GM18498 (cell line): ENCODE measurements around the gene MAP2K5.
"Not testable (repeated sequence)": the region's sequence is repeated elsewhere in the genome, so short reads cannot be mapped to it uniquely, and the experiment has no call there.

Experiments used
- ATAC-seq: cut with Tn5 transposase; IDR thresholded peaks from one replicate; pipeline ENCODE4 v1.9.1; 2021; ENCODE audit warnings: mild to moderate bottlenecking, moderate library complexity; ENCODE audit not compliant: unreplicated experiment

MAP2K5 gene

GRCh38 chr15:67590191-67590590 is 47.7 kb downstream of the MAP2K5 start:
- ATAC-seq = no peak

- no peak for ATAC-seq
These were observed 49.7 kb downstream of the MAP2K5 start for GRCh38 chr15:67592245-67592644.

- ATAC-seq = no peak
These were observed 51.1 kb downstream of the MAP2K5 start for GRCh38 chr15:67593562-67593961.

GRCh38 chr15:67594770-67595169 is 52.3 kb downstream of the MAP2K5 start:
- no peak for ATAC-seq

GRCh38 chr15:67595572-67595971 is 53.1 kb downstream of the MAP2K5 start:
- no peak for ATAC-seq

GRCh38 chr15:67601073-67601472 is 58.6 kb downstream of the MAP2K5 start:
- ATAC-seq = no peak

GRCh38 chr15:67603063-67603462 is 60.6 kb downstream of the MAP2K5 start:
- no peak for ATAC-seq

GRCh38 chr15:67605871-67606270 is 63.4 kb downstream of the MAP2K5 start:
- no peak for ATAC-seq

- ATAC-seq = no peak
These were observed 64.2 kb downstream of the MAP2K5 start for GRCh38 chr15:67606742-67607141.

GRCh38 chr15:67607329-67607728 is 64.8 kb downstream of the MAP2K5 start:
- ATAC-seq = no peak

- ATAC-seq = no peak
These were observed 65.6 kb downstream of the MAP2K5 start for GRCh38 chr15:67607959-67608637.

GRCh38 chr15:67608638-67608959 is 66.1 kb downstream of the MAP2K5 start:
- ATAC-seq = no peak

GRCh38 chr15:67611370-67612369 is 69.2 kb downstream of the MAP2K5 start:
- ATAC-seq = no peak

- ATAC-seq = no peak
These were observed 70.7 kb downstream of the MAP2K5 start for GRCh38 chr15:67613211-67613610.

GRCh38 chr15:67613708-67614107 is 71.2 kb downstream of the MAP2K5 start:
- no peak for ATAC-seq

- ATAC-seq = not testable (repeated sequence)
These were observed 72.6 kb downstream of the MAP2K5 start for GRCh38 chr15:67615131-67615534.

- no peak for ATAC-seq
These were observed 75.8 kb downstream of the MAP2K5 start for GRCh38 chr15:67618297-67618696.

- ATAC-seq = no peak
These were observed 79.6 kb downstream of the MAP2K5 start for GRCh38 chr15:67622110-67622509.

- no peak for ATAC-seq
These were observed 89.8 kb downstream of the MAP2K5 start for GRCh38 chr15:67632261-67632660.

GRCh38 chr15:67635950-67636349 is 93.4 kb downstream of the MAP2K5 start:
- ATAC-seq = not testable (repeated sequence)

GRCh38 chr15:67639591-67639990 is 97.1 kb downstream of the MAP2K5 start:
- ATAC-seq = no peak

- no peak for ATAC-seq
These were observed 99.0 kb downstream of the MAP2K5 start for GRCh38 chr15:67641453-67641852.
